ENCODE results near the gene C3orf52. TPM values are rescaled to one million over a fixed set of nuclear protein-coding genes. Genes with fewer than 3 reads are reported as not detected.

C3orf52 gene
- total and polyA plus RNA-seq, 5 donors from 2014 or later = 0.13 to 0.67 (median 0.44) TPM

DNA sequence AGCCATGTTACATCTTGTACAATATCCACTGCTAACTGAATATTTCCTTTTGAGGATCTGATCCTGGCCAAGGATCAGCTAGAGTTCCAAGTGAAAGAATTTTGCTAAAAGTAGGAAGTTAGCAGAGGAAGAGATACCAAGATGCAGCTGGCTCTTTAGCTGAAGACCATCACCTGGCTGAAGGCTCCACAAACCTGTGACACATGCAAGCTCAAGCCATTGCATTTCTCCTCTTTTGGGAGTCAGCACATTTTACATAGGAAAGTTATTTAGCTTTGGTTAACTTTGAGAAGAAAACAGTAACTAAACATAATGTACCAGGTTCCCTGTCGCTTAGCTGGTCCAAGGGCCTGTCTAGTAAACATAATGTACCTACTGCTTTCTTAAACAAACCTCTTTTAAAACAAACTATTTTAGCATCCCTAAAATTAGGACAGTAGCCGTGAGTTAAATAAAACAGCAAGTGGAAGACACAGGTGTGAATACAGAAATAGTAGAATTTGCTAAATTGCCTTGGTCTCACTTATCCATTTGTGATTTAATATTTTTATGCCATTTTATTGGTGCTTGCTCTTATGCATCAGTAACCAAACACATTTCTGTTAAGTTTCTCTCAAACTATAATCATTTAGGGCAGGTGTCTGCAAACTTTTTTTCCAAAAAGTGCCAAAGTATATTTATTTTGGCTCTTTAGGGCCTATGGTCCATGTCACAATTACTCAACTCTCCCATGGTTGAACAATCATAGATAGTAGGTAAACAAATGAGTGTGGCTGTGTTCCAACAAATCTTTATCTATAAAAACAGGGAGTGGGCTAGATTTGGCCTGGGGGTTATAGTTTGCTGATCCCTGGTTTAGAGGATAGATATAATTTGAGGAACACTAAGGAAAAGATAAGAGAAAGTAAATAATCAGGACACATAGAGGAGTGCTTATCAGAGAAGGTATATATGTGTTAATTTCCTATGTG is 35.7 kb downstream of the C3orf52 start:
- Histone ChIP-seq H3K9me3 (ENCODE audit: control insufficient read depth in 2 of 2, low read length in 2 of 2) (no peaks in the 10 kb centered on the region), H3K4me1 (ENCODE audit: control insufficient read depth, insufficient read depth, low read length, poor library complexity, severe bottlenecking) (peaks cover 11% of the 10 kb centered on the region), H3K27me3 (ENCODE audit: control insufficient read depth, insufficient read depth, low read length) (no peaks in the 10 kb centered on the region), H3K4me3 (ENCODE audit: low read depth, low read length) (no peak overlapping the region), H3K36me3 (ENCODE audit: control insufficient read depth, insufficient read depth, low read length) (peaks cover 12% of the 10 kb centered on the region), H3K27ac (ENCODE audit: insufficient read depth, low read length, poor library complexity, severe bottlenecking) (no peak overlapping the region)
- H3K27me3 Mint-ChIP-seq = peaks cover 4% of the 10 kb centered on the region
- peaks cover 10% of the 10 kb centered on the region for H3K36me3 Mint-ChIP-seq
- no peak overlapping the region for H3K4me3 Mint-ChIP-seq
- peaks cover 9 to 20% (median 12%) of the 10 kb centered on the region in 4 donors for H3K4me1 Mint-ChIP-seq
- no peak for DNase-seq
- no peaks in the 10 kb centered on the region for H3K9me3 Mint-ChIP-seq
- H3K27ac Mint-ChIP-seq = no peak overlapping the region
- ATAC-seq (ENCODE audit: low read depth in 2 of 2) = no peak

- Mint-ChIP-seq H3K4me3 (no peak overlapping the region), H3K27ac (no peak overlapping the region), H3K27me3 (peaks cover 4% of the 10 kb centered on the region), H3K9me3 (no peaks in the 10 kb centered on the region), H3K36me3 (peaks cover 10% of the 10 kb centered on the region), H3K4me1 (peaks cover 12 to 30% (median 17%) of the 10 kb centered on the region in 4 donors)
- no peak for DNase-seq
- no peaks in the 10 kb centered on the region for H3K27me3 ChIP-seq (ENCODE audit: control insufficient read depth, insufficient read depth, low read length)
- no peak overlapping the region for H3K4me3 ChIP-seq (ENCODE audit: low read depth, low read length)
- H3K4me1 ChIP-seq (ENCODE audit: control insufficient read depth, insufficient read depth, low read length, poor library complexity, severe bottlenecking) = peaks cover 21% of the 10 kb centered on the region
- no peaks in the 10 kb centered on the region for H3K9me3 ChIP-seq (ENCODE audit: control insufficient read depth in 2 of 2, low read length in 2 of 2)
- no peak overlapping the region for H3K27ac ChIP-seq (ENCODE audit: insufficient read depth, low read length, poor library complexity, severe bottlenecking)
- no peak for ATAC-seq (ENCODE audit: low read depth in 2 of 2)
- H3K36me3 ChIP-seq (ENCODE audit: control insufficient read depth, insufficient read depth, low read length) = peaks cover 12% of the 10 kb centered on the region
These were observed 36.7 kb downstream of the C3orf52 start for GRCh38 chr3:112122870-112123269.

DNA sequence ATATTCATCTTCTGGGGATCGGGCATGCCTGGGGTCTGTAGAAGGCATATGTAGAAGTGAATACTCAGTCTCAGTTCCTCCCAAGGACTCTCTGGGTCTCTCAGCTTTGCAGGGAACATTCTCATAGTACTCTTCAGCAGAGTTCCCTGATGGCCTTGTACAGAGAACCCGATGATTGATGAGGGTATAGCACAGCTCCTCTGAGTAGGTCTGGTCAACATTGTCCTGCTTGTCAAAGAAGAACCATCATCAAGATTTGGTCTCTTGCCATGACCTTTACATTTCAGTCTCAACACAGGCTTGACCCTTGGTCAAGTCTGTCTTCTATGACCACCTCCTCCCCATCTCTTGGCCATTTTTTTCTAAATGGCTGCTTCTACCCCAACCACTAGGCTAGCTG is 37.4 kb downstream of the C3orf52 start:
- no peak overlapping the region for H3K27ac Mint-ChIP-seq
- H3K9me3 Mint-ChIP-seq = no peaks in the 10 kb centered on the region
- peaks cover 4% of the 10 kb centered on the region for H3K27me3 Mint-ChIP-seq
- Histone ChIP-seq H3K4me1 (ENCODE audit: control insufficient read depth, insufficient read depth, low read length, poor library complexity, severe bottlenecking) (peaks cover 23% of the 10 kb centered on the region), H3K27me3 (ENCODE audit: control insufficient read depth, insufficient read depth, low read length) (no peaks in the 10 kb centered on the region), H3K27ac (ENCODE audit: insufficient read depth, low read length, poor library complexity, severe bottlenecking) (no peak overlapping the region), H3K4me3 (ENCODE audit: low read depth, low read length) (no peak overlapping the region), H3K9me3 (ENCODE audit: control insufficient read depth in 2 of 2, low read length in 2 of 2) (no peaks in the 10 kb centered on the region), H3K36me3 (ENCODE audit: control insufficient read depth, insufficient read depth, low read length) (peaks cover 12% of the 10 kb centered on the region)
- peaks cover 14 to 37% (median 24%) of the 10 kb centered on the region in 4 donors for H3K4me1 Mint-ChIP-seq
- no peak for DNase-seq
- no peak overlapping the region for H3K4me3 Mint-ChIP-seq
- H3K36me3 Mint-ChIP-seq = peaks cover 10% of the 10 kb centered on the region
- no peak for ATAC-seq (ENCODE audit: low read depth in 2 of 2)

DNA sequence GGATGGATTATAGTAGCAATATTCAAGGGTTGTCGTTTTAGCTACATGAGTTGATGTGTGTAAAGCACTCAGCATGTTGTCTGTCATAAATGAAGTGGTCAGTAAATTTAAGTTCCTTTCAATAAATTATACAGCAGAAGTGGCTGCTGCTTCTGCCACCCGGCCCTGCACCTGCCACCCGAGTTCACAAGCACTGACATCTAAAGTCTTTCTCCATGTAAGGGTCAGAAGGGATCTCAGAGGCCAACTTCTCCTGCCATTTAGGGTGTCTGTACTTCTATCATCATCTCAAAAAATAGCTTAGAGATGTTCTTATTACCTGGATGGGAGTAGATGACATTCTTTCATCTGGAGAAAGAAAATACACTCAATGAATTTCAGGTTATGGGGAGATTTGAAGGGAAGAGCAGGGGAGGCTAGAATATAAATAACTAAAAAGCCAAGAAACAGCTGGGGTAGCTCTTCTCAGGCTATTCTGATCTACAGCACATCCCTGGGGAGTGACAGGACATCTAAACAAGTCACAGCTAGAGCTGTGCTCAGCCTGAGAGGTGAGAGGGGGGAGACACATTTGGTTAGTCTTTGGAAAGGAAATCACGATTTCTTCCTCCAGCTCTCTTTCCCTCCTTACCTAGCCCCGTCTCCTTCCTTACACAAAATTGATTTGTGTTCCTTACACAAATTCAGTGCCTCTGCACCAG is 38.9 kb downstream of the C3orf52 start:
- Mint-ChIP-seq H3K27me3 (peaks cover 4% of the 10 kb centered on the region), H3K9me3 (no peaks in the 10 kb centered on the region), H3K36me3 (peaks cover 10% of the 10 kb centered on the region), H3K27ac (peak overlapping the region in 1 of 3 donors; percentile 57), H3K4me1 (peaks cover 18 to 47% (median 36%) of the 10 kb centered on the region in 4 donors), H3K4me3 (peak overlapping the region in 1 of 4 donors; percentile 6)
- DNase-seq = no peak
- peaks cover 38% of the 10 kb centered on the region for H3K4me1 ChIP-seq (ENCODE audit: control insufficient read depth, insufficient read depth, low read length, poor library complexity, severe bottlenecking)
- no peak for ATAC-seq (ENCODE audit: low read depth in 2 of 2)
- H3K4me3 ChIP-seq (ENCODE audit: low read depth, low read length) = no peak overlapping the region
- no peaks in the 10 kb centered on the region for H3K9me3 ChIP-seq (ENCODE audit: control insufficient read depth in 2 of 2, low read length in 2 of 2)
- peaks cover 12% of the 10 kb centered on the region for H3K36me3 ChIP-seq (ENCODE audit: control insufficient read depth, insufficient read depth, low read length)
- no peaks in the 10 kb centered on the region for H3K27me3 ChIP-seq (ENCODE audit: control insufficient read depth, insufficient read depth, low read length)
- H3K27ac ChIP-seq (ENCODE audit: insufficient read depth, low read length, poor library complexity, severe bottlenecking) = no peak overlapping the region

DNA sequence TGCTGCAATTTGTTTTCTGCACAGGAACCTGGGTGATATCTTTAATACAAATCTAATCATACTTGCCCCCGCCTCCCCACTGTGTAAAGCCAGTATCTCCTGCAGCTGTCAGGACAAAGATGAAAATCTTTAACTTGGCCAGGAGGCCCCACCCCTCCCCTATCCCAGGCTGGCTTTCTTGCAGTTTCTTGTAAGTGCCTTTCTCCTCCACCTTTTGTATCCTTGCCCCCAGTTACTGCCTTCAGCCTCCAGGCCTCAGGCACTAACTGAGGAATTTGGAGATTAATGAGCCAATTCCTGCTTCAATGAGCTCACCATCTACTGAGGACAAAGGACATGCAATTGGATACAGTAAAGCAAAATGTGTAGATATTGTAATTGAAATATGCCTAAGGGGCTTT is 40.3 kb downstream of the C3orf52 start:
- Histone ChIP-seq H3K9me3 (ENCODE audit: control insufficient read depth in 2 of 2, low read length in 2 of 2) (no peaks in the 10 kb centered on the region), H3K27me3 (ENCODE audit: control insufficient read depth, insufficient read depth, low read length) (no peaks in the 10 kb centered on the region), H3K36me3 (ENCODE audit: control insufficient read depth, insufficient read depth, low read length) (peaks cover 12% of the 10 kb centered on the region), H3K27ac (ENCODE audit: insufficient read depth, low read length, poor library complexity, severe bottlenecking) (no peak overlapping the region), H3K4me3 (ENCODE audit: low read depth, low read length) (peak overlapping the region; percentile 28), H3K4me1 (ENCODE audit: control insufficient read depth, insufficient read depth, low read length, poor library complexity, severe bottlenecking) (peaks cover 39% of the 10 kb centered on the region)
- Mint-ChIP-seq H3K36me3 (peaks cover 10% of the 10 kb centered on the region), H3K4me1 (peaks cover 12 to 52% (median 42%) of the 10 kb centered on the region in 4 donors), H3K4me3 (peak overlapping the region in 2 of 4 donors; percentile 12 to 36), H3K27ac (peak overlapping the region in 2 of 3 donors; percentile 52 to 77), H3K9me3 (no peaks in the 10 kb centered on the region), H3K27me3 (no peaks in the 10 kb centered on the region)
- DNase-seq (peak in 1 of 3 donors; percentile 17), ATAC-seq (ENCODE audit: low read depth in 2 of 2) (no peak)

- H3K9me3 ChIP-seq (ENCODE audit: control insufficient read depth in 2 of 2, low read length in 2 of 2) = no peaks in the 10 kb centered on the region
- peaks cover 6% of the 10 kb centered on the region for H3K36me3 Mint-ChIP-seq
- H3K36me3 ChIP-seq (ENCODE audit: control insufficient read depth, insufficient read depth, low read length) = peaks cover 9% of the 10 kb centered on the region
- DNase-seq (peak in 1 of 3 donors; percentile 30), ATAC-seq (ENCODE audit: low read depth in 2 of 2) (no peak)
- peaks cover 14 to 60% (median 48%) of the 10 kb centered on the region in 4 donors for H3K4me1 Mint-ChIP-seq
- H3K4me3 ChIP-seq (ENCODE audit: low read depth, low read length) = peak overlapping the region; percentile 28
- H3K27ac Mint-ChIP-seq = peak overlapping the region; percentile 86 to 87 (median 87)
- peaks cover 41% of the 10 kb centered on the region for H3K4me1 ChIP-seq (ENCODE audit: control insufficient read depth, insufficient read depth, low read length, poor library complexity, severe bottlenecking)
- peak overlapping the region; percentile 26 to 62 (median 31) for H3K4me3 Mint-ChIP-seq
- H3K27ac ChIP-seq (ENCODE audit: insufficient read depth, low read length, poor library complexity, severe bottlenecking) = peak overlapping the region; percentile 74
- H3K27me3 Mint-ChIP-seq = no peaks in the 10 kb centered on the region
- no peaks in the 10 kb centered on the region for H3K27me3 ChIP-seq (ENCODE audit: control insufficient read depth, insufficient read depth, low read length)
- H3K9me3 Mint-ChIP-seq = no peaks in the 10 kb centered on the region
These were observed 41.6 kb downstream of the C3orf52 start for GRCh38 chr3:112127522-112128494.

Measured in CD4-positive, CD25-positive, alpha-beta regulatory T cell (primary cell).